ENCODE results near the gene CDC20B.

- TF ChIP-seq POLR2A (IDR thresholded peaks at IDR 0.05; ENCODE audit: low read length) (no peak), GATA1 (IDR thresholded peaks at IDR 0.05; ENCODE audit: low read depth, low read length) (no peak)
These were observed 2.8 kb upstream of the CDC20B start for GRCh38 chr5:55175781-55176175.
